ENCODE data around the gene CEP83.
"Not testable (repeated sequence)": the region's sequence is repeated elsewhere in the genome, so short reads cannot be mapped to it uniquely, and the experiment has no call there.

The CEP83 gene

DNA sequence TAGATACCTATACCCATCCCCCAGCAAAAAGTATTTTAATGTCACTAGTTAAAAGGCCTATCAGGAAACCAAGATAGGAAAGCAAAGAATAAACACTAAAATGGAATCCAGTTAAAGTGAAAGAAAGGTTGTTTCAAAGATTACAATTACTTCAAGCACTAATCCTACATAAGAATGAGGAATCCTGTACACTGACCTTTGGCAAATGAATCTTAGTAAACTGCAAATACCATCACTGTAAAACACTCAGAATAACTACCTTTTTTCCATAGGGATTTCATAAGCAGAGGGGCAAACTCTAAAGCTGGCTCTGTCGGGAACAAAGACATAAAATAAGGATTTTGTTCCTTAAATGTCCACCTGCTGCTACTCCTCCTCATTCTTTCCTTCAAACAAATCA, 25.9 kb downstream of the CEP83 start:
- no peak for DNase-seq

GRCh38 chr12:94430304-94430703, 29.4 kb downstream of the CEP83 start:
- DNase-seq = no peak

DNA sequence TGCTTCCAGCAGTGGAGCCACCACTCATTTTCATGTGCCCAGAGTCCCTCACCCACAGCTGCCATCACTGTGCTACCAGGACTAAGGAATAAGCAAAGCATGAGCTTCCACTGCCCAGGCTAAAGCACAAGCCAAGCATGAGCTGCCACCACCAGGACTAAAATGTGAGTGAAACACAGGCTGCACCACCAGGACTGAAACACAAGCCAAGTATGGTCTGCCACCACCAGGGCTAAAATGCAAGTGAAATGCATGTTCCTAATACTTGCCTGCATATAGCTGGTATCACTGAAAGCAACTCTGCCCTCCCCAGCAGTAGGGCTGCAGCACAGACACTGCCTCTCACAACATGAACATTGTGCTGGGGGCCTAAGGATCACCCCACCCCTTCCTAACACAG, 30.0 kb downstream of the CEP83 start:
- no peak for DNase-seq

GRCh38 chr12:94429191-94429590, 30.5 kb downstream of the CEP83 start:
- no peak for DNase-seq

GRCh38 chr12:94427501-94428381, 31.9 kb downstream of the CEP83 start:
- no peak for DNase-seq

DNA sequence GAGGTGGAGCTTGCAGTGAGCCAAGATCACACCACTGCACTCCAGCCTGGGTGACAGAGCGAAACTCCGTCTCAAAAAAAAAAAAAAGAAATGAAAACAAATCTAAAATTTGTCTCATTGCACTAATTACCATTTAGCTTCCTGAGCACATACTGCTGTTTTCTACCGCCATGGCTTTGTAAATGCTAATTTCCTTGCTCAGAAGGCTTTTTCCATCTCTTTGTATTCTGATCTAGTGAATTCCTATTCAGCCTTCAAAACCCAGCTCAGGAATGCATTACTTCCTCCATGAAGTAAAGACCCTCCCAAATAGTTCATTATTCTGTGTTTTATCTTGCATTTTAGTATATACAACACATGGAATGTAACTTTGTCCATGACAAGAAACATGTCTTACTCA, 33.6 kb downstream of the CEP83 start:
- no peak for DNase-seq

DNA sequence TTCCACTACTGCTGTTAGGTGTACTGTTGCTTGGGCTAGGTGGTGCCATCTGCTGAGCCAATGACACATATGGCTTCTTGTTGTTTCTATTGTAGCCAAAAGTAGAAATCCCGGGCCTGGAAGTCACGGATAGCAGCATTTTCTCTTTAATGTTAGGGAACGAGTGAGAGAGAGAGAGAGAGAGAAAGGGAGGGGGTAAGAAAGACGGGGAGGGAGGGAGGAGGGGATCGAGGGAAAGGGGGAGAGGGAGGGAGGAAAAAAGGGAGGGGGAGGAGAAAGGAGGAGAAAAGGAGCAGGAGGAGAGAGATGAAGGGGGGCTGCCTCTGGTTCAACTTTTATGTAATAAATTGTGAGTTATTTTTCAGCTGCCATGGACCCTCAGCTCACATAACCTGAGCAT, 34.8 kb downstream of the CEP83 start:
- DNase-seq = not testable (repeated sequence)

- no peak for DNase-seq
Measured at GRCh38 chr12:94421868-94422740, 37.6 kb downstream of the CEP83 start.

DNA sequence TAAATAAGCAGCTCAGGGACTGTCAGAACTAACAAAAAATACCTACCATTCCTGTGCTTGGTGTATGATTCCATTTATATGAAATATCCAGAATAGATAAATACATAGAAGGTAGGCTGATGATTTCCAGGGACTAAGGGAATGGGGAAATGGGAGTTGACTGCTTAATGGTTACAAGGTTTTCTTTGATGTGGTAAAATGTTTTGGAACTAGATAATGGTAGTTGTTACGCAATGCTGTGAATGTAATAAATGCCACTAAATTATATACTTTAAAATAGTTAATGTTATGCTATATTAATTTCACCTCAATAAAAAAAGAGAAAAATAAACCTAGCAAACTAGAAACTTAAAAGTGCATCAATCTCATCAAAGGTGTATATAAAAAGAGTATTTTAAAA, 41.1 kb downstream of the CEP83 start:
- no peak for DNase-seq

- no peak for DNase-seq
Measured at GRCh38 chr12:94416613-94417012, 43.1 kb downstream of the CEP83 start.

GRCh38 chr12:94415066-94415465, 44.6 kb downstream of the CEP83 start:
- DNase-seq = no peak

- DNase-seq = no peak
Measured at GRCh38 chr12:94405413-94406116, 54.1 kb downstream of the CEP83 start.

GRCh38 chr12:94404854-94405253, 54.8 kb downstream of the CEP83 start:
- DNase-seq = no peak

GRCh38 chr12:94401326-94401725, 58.3 kb downstream of the CEP83 start:
- DNase-seq = no peak

- not testable (repeated sequence) for DNase-seq
Measured at GRCh38 chr12:94398685-94399084, 61.0 kb downstream of the CEP83 start.

DNA sequence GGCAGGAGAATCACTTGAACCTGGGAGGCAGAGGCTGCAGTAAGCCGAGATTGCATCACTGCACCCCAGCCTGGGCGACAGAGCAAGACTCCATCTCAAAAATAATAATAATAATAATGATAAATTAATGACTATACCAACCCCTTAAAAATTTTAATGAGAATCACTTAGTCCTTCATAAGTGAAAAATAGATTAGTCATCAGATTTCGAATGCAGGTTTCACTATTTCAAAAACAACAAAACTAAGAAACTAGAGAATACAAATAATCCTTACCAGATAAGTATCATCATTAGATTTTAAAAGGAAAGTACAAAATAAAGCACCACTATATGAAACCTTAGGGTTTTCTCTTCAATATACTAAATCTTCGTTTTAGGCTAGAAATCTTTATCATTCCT, 62.3 kb downstream of the CEP83 start:
- DNase-seq = no peak

DNA sequence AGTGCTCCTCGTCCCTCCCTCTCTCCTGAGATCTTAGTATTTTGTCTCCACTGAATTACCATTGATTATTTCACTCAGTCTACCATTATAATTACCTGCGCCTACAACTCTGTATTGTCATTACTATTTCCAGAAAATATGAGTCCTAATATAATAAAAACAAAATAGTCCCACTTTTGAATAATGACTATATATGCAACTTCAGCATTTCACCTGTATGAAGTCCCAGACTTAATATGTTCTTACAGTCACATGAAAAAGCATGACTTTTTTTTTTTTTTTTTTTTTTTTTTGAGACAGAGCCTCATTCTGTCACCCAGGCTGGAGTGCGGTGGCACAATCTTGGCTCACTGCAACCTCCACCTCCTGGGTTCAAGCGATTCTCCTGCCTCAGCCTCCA, 63.7 kb downstream of the CEP83 start:
- DNase-seq = not testable (repeated sequence)

DNA sequence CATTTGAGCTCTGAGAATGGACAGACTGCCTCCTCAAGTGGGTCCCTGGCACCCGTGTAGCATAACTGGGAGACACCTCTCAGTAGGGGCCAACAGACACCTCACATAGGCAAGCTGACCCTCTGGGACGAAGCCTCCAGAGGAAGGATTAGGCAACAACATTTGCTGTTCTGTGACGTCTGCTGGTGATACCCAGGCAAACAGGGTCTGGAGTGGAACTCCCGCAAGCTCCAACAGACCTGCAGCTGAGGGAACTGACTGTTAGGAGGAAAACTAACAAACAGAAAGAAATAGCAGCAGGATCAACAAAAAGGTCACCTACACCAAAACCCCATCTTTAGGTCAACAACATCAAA, 69.6 kb downstream of the CEP83 start:
- no peak for DNase-seq

DNA sequence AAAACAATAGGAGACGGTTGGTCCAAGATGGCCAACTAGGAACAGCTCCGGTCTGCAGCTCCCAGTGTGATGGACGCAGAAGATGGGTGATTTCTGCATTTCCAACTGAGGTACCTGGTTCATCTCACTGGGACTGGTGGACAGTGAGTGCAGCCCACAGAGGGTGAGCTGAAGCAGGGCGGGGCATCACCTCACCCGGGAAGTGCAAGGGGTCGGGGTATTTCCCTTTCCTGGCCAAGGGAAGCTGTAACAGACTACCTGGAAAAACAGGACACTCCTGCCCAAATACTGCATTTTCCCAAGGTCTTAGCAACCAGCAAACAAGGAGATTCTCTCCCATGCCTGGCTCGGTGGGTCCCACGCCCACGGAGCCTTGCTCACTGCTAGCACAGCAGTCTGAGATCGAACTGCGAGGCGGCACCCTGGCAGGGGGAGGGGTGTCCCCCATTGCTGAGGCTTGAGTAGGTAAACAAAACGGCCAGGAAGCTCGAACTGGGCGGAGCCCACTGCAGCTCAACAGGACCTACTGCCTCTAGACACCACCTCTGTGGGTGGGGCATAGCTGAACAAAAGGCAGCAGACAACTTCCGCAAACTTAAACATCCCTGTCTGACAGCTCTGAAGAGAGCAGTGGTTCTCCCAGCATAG, 70.1 kb downstream of the CEP83 start:
- DNase-seq = not testable (repeated sequence)

GRCh38 chr12:94386422-94386821, 73.2 kb downstream of the CEP83 start:
- no peak for DNase-seq

DNA sequence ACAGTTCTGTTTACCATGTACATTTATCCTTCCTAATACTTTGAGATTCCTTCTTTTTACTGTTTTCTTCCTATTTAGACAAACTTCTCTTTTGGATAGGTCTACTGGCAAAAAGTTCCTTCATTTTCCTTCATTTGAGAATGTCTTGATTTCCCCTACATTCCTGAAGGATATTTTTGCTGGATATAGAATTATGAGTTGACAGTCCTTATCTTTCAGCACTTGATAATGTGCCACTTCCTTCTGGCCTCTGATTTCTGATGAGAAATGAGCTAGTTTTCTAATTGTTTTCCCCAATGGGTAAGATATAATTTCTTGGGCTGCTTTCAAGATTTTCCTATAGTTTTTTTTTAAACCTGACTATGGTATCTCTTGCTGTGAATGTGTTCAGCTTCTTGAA, 75.6 kb downstream of the CEP83 start:
- no peak for DNase-seq

DNA sequence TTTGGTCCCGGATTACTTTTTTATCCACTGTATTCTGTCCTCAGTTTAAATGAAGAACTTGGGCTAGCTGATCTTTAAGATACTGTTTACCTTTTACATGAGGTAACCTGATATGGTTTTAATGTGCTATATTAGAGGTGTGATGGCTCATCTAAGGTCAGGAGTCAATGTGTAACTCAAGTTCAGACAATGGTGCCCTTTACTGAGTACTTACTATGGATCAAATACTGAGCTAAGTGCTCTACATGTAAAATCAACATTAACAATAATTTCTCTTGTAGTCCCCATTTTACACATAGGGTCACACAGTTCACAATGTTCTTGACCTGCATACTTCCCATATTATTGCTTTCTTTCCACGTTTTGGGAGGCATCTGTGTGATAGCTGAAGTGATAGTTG, 79.2 kb downstream of the CEP83 start:
- DNase-seq = no peak
